NOMO-1 treated with DMSO at 0.1 percent for 48 hours (cell line): Measurements from ENCODE around the gene ID3.

Source experiments
- DNase-seq: peaks from one replicate; lab custom pipeline; 2025; ENCODE audit not compliant: unreplicated experiment; lab: John Stamatoyannopoulos, UW

ID3 gene

DNA sequence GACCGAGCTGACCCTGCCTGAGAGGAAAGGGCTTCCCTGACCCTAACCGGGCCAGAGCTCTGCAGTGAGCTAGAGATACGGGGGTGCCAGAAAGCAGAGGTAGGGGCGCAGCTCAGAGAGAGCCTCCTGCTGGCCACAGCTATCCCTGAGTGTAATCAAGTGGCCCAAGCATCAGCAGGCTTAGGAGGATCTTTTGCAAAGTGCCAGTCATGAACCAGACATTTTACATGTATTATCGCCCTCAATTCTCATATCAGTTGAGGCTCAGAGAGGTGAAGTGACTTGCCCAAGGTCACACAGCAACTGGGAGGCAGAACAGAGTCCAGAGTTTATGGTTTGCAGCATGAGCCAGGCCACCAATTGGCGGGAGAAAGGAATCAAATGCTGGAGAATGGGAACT, 7.0 kb upstream of the ID3 start:
- DNase-seq: no peak

DNA sequence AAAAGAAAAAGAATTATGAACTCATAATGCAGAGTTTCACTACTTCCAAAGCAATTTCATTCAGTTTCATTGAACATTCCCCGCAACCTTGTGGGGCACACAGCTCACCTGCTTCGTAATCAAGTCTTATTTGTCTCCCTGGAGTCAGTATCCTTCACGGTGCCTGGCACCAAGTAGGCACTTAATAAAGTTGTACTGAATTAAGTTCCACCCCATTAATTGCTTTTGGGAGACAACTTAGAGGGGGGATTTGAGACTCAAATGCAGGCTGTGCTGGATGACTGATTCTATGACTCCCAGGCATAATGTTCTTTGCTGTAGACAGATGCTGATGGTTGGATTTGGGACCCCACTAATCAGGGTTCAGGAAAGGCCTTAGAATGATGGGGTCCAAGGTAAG, 6.5 kb upstream of the ID3 start:
- DNase-seq: no peak

DNA sequence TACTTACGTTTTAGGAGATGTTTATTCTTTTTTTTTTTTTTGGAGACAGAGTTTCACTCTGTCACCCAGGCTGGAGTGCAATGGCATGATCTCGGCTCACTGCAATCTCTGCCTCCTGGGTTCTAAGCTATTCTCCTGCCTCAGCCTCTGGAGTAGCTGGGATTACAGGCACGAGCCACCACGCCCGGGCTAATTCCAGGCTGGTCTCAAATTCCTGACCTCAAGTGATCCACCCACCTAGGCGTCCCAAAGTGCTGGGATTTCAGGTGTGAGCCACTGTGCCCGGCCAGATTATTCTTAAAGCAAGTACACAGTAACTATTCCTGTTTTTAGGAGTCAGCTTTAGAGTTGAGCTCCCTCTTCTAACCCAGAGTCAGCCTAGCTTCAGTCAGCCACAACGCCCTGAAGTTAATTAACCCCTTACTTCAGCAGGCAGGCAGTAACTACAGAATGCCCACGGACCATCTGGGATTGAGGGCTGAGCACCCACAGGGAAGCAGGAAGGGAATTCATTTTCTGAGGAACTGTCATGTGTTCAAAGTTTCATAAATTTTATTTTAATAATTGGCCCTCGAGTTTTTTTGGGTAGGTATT, 5.3 kb upstream of the ID3 start:
- DNase-seq: no peak

DNA sequence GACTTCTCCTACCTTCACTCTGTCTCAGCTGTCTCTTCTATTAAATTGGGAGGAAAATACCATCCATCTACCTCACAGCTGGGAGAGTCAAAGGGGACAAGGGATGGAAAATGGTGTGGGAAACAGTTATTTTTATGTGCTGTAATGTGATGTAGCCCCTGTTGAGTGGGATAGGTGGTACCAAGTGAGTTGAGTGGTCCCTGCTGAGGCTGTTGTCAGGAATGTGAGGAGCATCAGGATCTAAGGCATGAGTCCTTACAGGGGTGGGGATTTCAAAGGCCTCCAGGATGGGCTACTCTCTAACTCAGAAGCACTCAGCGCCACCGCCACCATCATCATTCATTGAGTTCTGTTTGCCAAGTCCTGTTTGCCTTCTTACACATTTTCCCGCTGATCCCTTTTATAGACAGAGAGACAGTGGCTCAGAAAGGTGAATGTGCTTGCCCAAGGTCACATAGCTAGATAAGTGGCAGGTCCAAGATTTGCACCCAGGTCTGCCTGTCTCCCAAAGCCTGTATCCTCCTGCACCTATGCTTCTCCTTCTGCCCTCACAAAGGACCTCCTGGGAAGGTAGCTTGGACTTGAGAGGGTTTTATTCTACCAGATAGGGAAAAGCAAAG, 4.6 kb upstream of the ID3 start:
- no peak for DNase-seq

DNA sequence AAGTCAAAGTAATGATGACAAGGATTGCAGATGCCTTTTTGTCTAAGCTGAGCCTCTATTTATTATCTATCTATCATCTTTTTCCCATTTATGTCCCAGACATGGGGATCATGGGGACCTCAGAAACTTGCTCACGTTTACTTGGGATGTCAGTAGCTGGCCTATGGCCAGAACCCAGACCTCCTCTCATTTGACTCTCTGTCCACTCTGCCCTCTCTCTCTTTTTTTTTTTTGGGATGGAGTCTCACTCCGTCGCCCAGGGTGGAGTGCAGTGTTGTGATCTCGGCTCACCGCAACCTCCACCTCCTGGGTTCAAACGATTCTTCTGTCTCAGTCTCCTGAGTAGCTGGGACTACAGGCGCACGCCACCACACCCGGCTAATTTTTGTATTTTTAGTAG, 3.7 kb upstream of the ID3 start:
- no peak for DNase-seq

DNA sequence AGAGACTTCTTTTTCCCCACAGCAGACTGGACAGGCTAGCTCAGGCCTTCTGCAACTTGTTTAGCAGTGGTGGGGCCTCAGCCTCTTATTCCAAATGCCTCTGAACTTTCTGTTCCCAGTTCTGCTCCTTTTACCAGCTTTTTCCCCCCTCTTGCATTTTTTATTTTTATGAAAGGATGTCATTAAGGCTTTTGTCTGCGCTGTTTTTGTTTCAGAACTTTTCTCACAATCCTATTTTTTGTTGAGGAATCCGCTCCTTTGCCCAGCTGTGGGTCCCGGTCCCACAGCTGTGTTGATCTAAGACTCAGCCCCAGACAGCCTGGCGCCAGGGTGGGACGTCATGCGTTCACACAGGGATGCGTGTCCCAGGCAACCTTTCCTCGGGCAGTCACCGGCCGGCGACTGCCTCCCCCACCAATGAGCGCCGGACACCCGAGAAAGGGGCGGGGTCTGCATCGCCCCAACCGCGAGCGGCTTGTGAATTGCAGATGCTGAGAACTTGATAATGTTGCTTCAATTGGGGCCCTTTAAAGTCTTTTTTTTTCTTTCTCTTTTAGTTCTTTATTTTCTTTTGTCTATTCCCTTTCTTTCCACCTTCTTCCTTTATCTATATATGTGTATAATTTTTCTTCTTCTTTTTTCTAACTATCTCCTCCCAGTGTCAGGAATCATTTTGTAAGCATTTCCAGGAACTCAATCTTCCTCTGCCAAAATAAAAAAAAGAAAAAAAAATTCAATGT, 3.0 kb upstream of the ID3 start:
- peak; percentile 65 for DNase-seq

DNA sequence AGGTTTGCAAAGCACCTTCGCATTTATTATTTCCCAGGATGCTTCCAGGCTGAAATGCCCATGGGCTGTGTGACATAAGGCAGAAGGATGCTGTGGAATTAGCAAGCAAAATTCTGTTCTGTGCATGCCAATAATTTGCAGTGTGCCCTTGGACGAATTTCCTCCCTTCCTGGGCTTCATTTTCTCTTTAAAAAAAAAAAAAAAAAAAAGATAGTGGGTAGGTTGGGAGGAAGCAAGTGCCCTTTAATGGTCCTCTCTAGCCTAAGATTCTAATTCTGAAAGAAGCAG, 2.5 kb upstream of the ID3 start:
- no peak for DNase-seq

DNA sequence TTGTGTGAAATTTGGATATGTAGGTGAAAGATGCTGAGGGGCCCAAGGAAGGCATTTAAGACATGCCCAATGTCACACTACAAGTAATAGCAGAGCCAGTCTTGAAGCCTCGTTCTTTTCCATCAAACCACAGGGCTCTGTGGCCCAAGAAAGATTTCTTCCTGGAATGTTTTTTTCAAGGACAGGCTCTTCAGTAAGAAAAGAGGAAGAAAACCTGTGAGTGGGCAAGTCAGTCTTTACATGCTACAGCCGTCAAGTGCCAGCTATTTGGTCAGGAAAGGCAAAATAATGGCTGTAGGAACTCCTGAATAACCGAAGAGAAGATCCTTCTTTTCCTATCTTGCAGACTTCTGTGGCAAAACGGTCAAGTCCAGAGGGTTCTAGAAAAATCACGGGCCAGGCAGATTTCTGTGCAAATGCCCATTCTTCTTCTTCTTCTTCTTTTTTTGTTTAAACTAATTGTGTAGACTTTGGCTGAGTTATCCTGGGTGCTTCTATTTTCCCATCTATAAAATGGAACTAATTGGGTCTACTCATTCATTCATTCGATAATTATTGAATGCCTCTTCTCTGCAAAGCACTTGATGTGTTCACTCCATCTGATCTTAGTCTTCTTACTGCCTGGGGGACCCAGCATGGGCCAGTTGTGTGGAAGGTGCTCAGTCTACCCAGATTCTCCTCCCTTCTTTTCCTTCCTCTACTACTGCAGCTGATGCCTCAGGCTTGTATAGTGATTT, 1.9 kb upstream of the ID3 start:
- no peak for DNase-seq

DNA sequence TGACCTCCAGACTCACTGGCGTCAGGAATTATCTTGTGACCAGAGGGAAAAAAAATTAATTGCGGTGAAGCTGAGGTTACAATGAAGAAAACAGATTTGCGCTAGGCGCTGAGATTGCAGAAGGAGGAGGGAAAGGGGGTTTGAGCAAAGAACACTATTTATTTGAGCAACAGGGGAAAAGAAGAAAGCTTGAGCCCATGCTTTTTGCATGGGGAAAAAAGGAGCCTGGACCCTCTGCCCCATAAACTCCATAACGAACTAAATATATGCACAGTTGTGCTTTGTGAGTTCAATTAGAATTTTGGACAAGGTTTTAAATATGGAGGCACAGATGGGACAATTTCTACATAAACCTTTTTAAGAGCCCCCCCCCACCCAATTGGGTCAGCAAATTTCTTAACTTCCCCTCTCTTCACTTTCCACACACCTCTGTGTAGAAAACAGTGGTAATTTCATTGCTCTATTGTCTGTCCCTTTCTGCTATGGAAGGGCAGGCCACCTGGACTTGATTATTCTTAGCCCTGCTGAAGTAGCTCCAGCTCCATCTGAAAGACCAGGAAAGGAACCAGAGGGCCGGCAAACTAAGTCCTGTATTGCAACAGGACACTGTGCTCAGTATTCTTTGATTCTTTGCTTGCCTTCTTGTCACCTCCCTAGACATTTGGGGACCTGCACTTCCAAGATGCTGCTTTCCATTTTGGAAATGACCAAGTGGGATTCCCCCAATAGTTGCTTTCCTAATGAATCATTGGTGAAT, 862 bp upstream of the ID3 start:
- peak; percentile 23 for DNase-seq

DNA sequence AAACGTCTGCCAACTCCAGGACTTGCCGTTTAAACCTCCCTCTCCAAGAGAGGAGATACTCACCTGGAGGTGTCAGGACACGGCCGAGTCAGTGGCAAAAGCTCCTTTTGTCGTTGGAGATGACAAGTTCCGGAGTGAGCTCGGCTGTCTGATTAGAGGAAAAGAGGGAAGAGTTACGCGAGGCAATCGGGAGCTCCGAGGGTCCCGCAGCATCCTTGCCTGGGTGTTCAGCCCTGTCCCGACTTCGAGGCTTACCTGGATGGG, 497 bp downstream of the ID3 start:
- DNase-seq: no peak

DNA sequence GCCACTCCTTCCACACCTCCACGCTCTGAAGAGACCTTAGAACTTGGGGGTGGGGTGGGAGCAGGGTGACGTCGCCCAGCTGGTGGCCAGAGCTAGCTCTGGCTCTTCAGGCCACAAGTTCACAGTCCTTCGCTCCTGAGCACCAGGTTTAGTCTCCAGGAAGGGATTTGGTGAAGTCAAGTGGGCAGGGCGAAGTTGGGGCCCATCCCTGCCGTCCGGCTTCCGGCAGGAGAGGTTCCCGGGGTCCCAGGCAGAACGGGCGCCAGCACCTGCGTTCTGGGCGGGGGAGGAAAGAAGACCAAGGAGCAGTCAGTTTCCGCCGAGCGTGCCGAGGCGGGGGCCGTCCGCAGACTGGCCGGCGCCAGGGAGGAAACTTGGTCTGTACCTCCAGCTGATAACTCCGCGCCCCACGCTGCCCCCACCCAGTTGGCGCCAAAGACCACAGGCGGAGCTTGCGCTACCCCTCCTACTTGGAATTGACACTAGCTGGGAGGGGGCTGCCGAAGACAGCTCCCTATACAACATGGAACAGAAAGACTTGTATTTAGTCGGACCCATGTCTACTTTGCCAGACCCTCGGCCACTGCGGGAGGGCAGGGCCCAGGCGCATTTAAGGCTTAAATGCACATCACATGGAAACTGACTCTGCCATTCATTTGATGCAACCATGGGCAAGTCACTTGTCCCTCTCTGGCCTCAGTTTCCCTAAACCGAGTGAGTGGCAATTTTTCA, 995 bp downstream of the ID3 start:
- DNase-seq: peak; percentile 16

DNA sequence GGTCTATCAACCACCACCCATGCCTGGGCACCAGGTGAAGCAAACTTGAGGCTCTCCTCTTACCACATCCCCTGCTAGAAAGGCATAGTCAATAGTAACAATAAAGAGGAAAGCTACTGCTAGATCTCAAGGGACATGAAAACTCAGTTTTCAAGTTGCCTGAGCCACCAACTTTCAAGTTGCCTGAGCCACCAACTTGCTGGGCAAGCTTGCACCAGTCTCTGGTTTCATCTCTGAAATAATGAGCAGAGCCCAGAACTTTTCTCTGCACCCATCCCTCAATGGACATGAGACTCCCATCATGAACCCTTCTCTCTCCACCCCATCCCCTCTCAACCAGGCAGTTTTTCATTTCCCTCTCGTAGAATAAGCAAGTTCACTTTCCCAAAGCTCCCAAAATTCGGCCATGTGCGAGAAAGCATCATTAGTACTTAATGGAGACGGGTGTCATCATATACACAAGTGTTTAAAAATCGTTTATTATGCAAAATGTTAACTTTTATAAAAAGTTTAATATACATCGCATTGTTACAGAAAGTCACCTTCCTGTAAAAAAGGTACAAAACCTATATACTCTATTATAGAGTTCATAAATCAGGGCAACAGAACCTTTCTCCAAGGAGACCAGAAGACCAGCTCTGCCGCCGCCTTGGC, 1.7 kb downstream of the ID3 start:
- DNase-seq: no peak

DNA sequence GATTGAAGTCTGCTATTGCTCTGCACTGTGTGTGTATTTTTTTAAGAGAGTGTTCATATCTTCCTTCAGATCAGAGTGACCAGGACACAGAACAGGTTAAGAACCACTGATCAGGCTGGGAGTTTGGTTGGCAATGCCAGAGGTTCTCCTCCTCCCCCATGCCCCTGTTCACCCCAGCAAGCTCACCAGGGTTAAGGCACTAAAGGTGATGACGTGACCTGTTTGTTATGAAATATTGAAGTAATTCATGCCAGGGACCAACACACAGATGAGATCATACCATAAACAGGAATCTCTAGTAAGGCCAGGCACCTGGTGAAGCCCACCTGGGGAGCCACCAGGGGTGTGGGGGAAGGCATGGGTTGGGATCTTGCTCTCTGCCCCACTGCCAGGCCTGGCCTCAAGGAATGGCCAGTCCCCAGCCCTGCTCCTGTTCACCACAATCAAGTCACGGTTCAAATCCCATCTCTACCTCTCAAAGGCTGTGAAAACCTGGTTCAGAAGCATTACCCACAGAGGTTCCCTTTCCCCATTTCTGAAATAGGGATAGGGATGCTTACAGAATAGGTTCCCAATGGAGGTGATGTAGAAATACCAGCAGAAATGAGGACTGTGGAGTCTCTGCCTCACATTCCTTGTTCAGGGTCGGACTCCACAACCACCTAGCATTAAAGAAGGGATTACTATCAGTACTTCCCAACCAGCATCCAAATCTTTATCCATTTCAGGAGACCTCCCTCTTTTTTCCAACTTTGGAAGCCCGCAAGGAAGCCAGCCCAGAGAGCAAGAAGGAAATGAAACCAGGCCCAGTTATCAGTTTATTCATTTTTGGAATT, 2.4 kb downstream of the ID3 start:
- DNase-seq: no peak

DNA sequence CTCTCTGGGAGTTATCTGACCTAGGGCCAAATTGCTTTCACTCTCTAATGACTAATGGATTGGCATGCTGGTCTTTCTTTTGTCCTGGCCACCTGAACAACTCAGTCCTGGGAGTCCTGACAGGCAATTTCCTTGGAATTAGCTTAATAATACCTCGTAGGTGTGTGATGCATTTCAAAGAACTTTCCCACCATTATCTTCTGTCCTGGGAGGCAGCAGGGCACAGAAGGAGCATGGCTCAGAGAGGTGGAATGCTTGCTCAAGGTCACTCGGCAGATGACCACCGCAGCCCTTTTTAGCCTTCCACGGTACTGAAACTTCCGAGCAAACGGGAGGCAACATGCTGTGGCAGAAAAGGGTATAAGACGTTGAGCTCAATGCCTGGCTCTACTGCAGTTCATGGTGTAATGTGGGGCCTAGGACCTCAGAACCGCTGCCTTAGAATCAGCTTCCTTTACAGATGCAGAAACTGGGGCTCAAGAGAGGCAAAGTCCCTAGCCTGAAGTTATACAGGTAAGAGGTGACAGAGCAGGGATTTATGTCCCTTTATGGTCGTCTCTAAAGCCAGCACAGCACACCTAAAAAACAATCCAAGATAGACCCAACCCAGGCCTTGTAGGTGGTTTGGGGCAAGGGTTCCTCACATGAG, 3.2 kb downstream of the ID3 start:
- no peak for DNase-seq

DNA sequence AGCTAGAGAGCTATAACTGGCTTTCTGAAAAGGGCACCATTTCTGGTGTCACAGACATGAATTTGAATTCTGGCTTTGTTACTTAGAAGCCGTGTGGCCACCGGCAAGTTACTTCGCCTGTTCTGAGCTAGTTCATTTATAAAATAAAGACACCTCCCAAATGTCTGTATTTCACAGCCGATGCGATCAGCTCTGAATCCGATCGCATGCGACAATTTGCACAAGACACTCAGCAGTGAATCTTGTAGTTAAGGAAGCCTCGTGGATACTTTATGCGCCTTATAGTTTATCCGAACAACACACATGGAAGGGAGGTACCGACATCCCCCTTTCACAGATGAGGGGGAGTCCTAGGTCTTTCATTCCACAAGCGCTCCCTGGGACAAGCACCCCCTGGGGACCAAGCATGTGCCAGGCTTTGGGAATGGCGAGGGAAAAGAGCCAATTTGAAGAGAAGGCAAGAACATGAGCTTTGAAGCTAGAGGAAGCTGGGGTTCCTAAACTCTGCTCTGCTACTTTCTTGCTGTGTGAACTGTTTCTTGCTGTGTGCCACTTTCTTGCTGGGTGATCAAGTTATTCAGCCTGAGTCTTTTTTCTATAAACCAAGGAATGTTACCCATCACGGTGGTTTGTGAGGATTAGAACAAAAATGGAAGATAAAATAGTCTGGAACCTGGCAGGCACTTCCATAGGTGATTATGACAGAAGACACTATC, 3.9 kb downstream of the ID3 start:
- no peak for DNase-seq

DNA sequence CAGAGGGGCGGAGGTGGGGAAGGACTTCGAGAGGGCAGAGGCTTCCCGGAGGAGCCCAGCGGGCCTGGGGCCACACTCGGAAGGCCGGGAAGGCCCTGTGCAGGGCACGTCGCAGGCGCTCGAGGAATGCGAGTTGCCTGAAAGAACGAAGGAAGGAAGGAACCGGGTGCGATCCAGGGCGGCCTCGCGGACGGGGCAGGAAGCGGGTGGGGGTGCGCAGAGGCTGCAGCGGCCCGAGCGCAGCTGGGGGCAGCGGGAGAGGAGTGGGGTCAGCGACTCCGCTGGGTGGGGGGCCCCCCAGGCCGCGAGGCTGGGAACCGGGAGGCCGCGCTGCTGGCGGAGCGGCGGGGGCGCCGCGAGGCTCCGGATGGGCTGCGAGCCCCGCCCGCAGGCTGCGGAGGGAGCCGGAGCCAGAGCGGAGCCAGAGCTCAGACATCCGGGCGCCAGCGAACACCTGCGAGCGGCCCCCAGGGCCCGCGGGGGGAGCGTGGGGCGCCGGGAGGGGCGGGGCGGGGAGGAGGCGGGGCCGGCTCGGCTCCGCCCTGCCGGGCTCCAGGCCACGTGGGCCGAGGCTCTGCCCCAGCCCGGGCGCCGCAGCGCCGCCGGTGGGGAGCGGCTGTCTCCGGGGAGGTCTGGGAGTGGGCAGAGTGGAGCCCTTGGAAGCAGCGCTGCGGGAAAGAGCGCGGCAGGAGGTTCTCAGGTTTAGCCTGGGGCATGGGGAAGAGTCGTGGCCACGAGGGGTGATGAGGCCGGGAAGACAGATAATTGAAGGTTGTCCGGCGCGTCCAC, 4.6 kb downstream of the ID3 start:
- peak; percentile 54 for DNase-seq

DNA sequence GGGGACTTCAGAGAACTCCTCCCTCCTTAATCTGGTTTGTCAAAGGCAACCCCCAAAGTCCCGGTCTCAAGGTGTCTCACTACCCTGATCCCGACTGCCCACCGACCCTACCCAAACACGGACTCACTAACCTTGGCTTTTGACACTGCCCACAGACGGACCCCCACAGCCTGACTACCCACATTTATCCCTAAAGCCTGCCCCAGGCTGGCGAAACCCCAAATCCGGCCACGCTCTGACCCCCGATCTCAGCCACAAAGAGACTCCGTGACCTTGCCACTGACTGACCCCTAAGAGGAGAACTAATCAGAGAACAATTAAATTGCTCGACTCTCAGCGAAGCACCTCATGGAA, 5.2 kb downstream of the ID3 start:
- DNase-seq: no peak
